GM21526 (cell line): ENCODE measurements around the gene C9orf40.

Experiments
- ATAC-seq: cut with Tn5 transposase; IDR thresholded peaks from one replicate; pipeline ENCODE4 v1.9.1; 2021; ENCODE audit warnings: moderate library complexity; ENCODE audit not compliant: unreplicated experiment, low FRiP score

C9orf40 gene

DNA sequence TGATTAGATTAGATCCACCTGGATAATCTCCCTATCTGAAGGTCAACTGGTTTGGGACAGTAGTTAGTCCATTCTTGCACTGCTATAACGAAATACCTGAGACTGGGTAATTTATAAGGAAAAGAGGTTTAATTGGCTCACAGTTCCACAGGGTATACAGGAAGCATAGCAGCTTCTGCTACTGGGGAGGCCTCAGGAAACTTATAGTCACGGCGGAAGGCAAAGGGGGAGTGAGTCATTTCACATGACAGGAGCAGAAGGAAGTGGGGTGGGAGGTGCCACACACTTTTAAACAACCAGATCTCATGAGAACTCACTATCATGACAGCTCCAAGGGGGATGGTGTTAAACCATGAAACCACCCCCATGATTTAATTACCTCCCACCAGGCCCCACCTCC lies 9.9 kb downstream of the C9orf40 start:
- ATAC-seq: no peak

DNA sequence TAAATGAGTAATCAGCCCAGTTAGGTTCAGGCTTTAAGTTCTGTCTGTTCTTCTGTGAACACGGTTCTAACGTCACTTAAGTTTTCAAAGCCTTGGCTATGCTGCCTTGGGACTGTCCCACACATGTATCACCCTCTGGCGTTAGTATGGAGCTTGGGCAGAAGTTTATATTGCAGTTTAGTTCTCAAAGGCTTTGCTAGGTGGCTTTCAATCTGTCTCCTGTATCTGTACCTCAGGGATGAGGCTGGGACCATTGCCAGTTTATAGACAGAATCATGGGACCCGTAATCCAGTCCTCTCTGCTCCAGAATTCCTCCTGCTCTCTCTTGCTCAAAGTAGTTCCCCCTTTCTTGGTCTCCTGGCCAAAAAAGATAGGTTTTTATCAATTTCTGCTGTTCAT lies 12.1 kb downstream of the C9orf40 start:
- ATAC-seq: no peak

DNA sequence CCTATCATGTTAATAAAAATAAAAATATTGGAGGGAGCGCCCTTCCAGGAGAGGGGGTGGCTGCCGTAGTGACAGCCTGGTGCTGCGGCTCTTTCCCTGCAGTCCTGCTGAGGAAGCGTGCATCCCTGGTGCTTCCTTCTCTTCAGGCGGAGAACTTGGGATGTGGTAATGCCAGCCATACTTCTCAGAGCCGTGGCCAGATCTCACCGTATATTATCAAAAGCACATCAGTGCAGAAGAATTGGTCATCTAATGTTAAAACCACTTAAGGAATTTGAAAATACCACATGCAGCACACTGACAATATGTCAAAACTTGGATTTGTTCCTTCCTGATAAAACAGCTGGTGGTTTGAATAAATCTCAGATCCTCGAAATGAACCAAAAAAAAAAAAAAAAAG lies 17.7 kb downstream of the C9orf40 start:
- ATAC-seq: no peak

DNA sequence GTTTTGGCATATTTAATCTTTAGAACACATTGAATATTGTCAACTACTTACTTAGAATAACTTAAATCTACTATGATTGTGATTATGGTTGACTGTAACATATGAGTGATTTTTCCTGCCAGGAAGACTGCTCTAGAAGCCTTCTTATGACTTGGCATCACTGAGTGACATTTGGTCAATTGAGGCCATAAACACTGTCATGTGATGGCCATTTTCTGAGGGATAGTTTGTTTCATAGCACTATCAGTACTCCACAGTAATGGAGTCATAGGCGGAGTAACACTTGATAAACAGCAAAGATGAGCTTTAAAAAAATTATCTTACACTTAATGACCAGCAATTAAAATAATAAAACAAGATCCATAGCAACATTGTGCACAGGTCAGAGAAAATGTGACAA lies 31.0 kb downstream of the C9orf40 start:
- ATAC-seq: no peak

DNA sequence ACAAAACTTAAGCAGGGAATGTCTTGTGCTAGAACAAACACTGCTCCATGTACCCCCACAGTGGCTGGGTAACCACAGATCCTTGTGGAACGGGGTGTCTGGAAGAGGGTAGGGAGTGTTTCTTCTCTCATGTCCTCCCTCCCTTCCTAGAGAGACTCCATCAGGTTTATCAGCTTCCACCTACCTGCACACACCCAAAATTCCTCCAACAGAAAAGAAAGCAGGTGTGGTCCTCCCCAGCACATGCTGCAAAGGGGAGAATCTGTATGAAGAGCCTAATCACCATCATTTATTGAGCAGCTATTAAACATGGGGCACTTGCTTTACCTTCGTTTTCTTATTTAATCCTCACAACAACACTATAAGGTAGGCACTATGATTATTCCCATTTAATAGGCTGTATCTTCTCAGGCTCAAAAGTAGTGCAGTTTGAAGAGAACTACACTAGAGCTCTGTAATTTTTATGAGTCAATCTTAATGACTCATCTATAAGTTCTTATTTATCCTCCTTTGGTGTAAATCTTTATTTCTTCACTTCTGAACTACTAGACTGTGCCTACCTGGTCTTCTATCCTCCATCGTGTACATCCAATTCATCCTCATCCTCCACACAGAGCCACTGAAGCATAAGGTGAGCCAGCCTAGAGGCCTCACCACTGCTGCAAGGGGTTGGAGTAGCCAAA lies 31.6 kb downstream of the C9orf40 start:
- no peak for ATAC-seq

DNA sequence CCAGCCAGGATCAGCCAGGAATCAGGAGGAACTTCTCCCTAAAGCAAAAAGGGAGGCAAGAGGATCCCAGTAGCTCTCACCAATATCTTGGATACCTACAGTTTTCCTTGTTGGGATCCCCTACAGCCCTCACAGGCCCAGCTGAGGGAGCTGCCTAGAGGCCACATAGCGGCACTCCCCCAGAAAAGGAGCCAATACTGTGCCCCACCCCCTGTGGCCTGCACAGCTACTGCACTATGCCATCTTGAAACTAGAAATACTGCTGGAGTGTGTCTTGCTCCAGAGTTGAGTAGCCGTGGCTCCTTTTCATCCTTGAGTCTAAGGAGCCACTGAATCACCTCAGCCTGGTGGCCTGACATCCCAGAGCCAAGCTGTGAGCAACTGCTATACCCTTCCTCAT lies 42.7 kb downstream of the C9orf40 start:
- no peak for ATAC-seq

DNA sequence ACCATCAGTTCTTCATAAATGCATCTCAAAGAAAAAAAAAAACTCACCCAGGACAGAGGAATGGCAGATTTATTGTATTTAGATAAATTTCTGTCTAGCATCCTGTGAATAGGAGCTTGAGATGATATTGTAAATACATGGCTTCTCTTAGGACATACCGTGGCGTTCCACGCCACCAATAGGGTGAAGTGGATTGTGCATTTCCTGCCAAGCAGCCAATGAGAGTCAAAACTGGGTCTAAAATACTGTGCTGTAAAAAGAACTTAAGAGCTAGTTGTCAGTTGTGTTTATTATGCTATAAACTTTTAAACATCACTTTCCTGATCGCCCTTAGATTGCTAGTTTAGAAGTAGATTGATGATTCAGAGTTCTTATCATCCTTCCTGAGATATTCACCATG lies 44.0 kb downstream of the C9orf40 start:
- no peak for ATAC-seq

DNA sequence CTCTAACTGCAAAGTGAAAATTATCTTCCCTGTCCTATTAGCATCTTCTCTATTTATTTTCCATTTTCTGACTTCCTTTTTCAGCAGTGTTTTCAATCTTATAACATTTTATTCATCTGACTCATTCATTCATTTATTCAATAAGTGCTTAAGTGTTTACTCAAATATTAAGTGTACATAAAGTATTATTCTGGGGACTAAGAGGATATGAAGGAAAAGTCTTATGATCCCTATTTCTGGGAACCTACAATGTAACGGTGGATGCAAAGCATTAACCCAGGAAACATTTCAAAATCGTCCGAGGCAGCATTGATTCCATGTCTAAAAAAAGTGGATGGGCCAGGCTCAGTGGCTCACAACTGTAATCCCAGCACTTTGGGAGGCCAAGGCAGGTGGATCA lies 45.6 kb downstream of the C9orf40 start:
- ATAC-seq: no peak

DNA sequence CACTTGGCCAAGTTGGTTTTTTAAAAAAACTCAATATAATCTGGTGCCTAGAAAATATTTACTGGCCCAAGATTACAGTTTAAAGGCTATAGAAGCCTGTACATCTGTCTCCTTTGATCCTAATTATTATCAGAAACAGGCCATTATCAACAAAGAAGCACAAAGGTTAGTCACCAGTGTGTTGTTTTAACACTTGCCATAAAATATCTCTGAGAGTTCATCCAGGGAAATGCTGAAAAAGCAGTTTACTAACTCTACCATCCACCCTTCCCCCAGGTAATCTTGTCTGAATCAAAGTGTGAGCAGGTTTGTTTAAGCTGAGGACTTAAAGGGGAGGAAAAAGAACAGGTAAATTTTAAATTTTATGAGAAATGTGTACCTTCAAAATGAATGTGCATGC lies 51.7 kb downstream of the C9orf40 start:
- ATAC-seq: no peak
